Liver (tissue), 9 donors: ENCODE results near the gene CRTAP. TPM values are rescaled to one million over a fixed set of nuclear protein-coding genes. Genes with fewer than 3 reads are reported as not detected.

Experiments
- DNase-seq: peaks from one replicate; pipeline ENCODE4 v3.0.0-alpha.2; 2017; ENCODE audit warnings: low spot score
- H3K27ac ChIP-seq, 2 donors: one replicate each; pipeline ENCODE4 v1.7.0; 2013; ENCODE audit warnings: inconsistent platforms in 2 of 2, low read length in 2 of 2, control low read depth in 1 of 2, low read depth in 1 of 2, mild to moderate bottlenecking in 1 of 2
- H3K27me3 ChIP-seq, 4 donors: one replicate each; pipeline versions ENCODE4 v1.6.1 to v1.7.0; 2013; ENCODE audit warnings: low read length in 3 of 4, inconsistent platforms in 1 of 4, mild to moderate bottlenecking in 1 of 4, moderate library complexity in 1 of 4; ENCODE audit not compliant: control insufficient read depth in 4 of 4, insufficient read depth in 4 of 4
- H3K36me3 ChIP-seq, 4 donors: one replicate each; pipeline versions ENCODE4 v1.6.1 to v1.7.0; 2013; ENCODE audit warnings: low read length in 3 of 4, mild to moderate bottlenecking in 3 of 4, low read depth in 1 of 4, moderate library complexity in 1 of 4; ENCODE audit not compliant: control insufficient read depth in 4 of 4, insufficient read depth in 3 of 4
- H3K4me1 ChIP-seq, 4 donors: one replicate each; pipeline versions ENCODE4 v1.6.1 to v1.7.0; 2013; ENCODE audit warnings: low read length in 3 of 4, mild to moderate bottlenecking in 3 of 4, moderate library complexity in 1 of 4; ENCODE audit not compliant: control insufficient read depth in 4 of 4, insufficient read depth in 4 of 4
- H3K4me3 ChIP-seq, 3 donors: one replicate each; pipeline versions ENCODE4 v1.6.1 to v1.7.0; 2013; ENCODE audit warnings: low read length in 3 of 3, control low read depth in 1 of 3, low read depth in 1 of 3, mild to moderate bottlenecking in 1 of 3
- H3K9ac ChIP-seq, 2 donors: one replicate each; pipeline ENCODE4 v1.7.0; 2013; ENCODE audit warnings: low read length in 2 of 2, mild to moderate bottlenecking in 2 of 2, moderate library complexity in 2 of 2, control low read depth in 1 of 2, low read depth in 1 of 2
- H3K9me3 ChIP-seq, 4 donors: one replicate each; pipeline versions ENCODE4 v1.6.1 to v1.7.0; 2013; ENCODE audit warnings: low read length in 3 of 4; ENCODE audit not compliant: control insufficient read depth in 4 of 4
- CTCF ChIP-seq: fragments of 150-350 bp; IDR thresholded peaks from 2 replicates; pipeline ENCODE4 v1.5.1; 2017; ENCODE audit warnings: improper control_type of control experiment, low read depth, low read length; ENCODE audit not compliant: missing input control
- EGR1 ChIP-seq, 2 donors: IDR thresholded peaks; 2 replicates each; pipeline ENCODE4 v1.6.1; 2016 to 2018; ENCODE audit warnings: antibody characterized with exemption in 2 of 2, low read depth in 2 of 2
- FOXA1 ChIP-seq: IDR thresholded peaks from 2 replicates; pipeline ENCODE4 v1.6.1; 2016; ENCODE audit warnings: antibody characterized with exemption
- FOXA2 ChIP-seq: IDR thresholded peaks from 2 replicates; pipeline ENCODE4 v1.6.1; 2016; ENCODE audit warnings: antibody characterized with exemption
- GABPA ChIP-seq, 2 donors: IDR thresholded peaks in 1 of 2; conservative IDR thresholded peaks in 1 of 2; 2 replicates each; pipeline ENCODE4 v1.6.1; 2016; ENCODE audit warnings: antibody characterized with exemption in 2 of 2, mild to moderate bottlenecking in 1 of 2, moderate library complexity in 1 of 2
- HNF4A ChIP-seq, 2 donors: conservative IDR thresholded peaks; 2 replicates each; pipeline ENCODE4 v1.6.1; 2016; ENCODE audit warnings: antibody characterized with exemption in 2 of 2, mild to moderate bottlenecking in 2 of 2
- HNF4G ChIP-seq: IDR thresholded peaks from 2 replicates; pipeline ENCODE4 v1.6.1; 2016; ENCODE audit warnings: antibody characterized with exemption
- JUND ChIP-seq, 2 donors: IDR thresholded peaks; 2 replicates each; pipeline ENCODE4 v1.6.1; 2016; ENCODE audit warnings: antibody characterized with exemption in 2 of 2
- RAD21 ChIP-seq, 2 donors: IDR thresholded peaks; 2 replicates each; pipeline ENCODE4 v1.6.1; 2016; ENCODE audit warnings: antibody characterized with exemption in 2 of 2, mild to moderate bottlenecking in 2 of 2
- REST ChIP-seq: IDR thresholded peaks from 2 replicates; pipeline ENCODE4 v1.6.1; 2016; ENCODE audit warnings: antibody characterized with exemption, mild to moderate bottlenecking
- RXRA ChIP-seq, 2 donors: IDR thresholded peaks; 2 replicates each; pipeline ENCODE4 v1.6.1; 2017 to 2018; ENCODE audit warnings: antibody characterized with exemption in 2 of 2, mild to moderate bottlenecking in 1 of 2
- SP1 ChIP-seq: IDR thresholded peaks from 2 replicates; pipeline ENCODE4 v1.6.1; 2018; ENCODE audit warnings: antibody characterized with exemption, mild to moderate bottlenecking
- TAF1 ChIP-seq: conservative IDR thresholded peaks from 2 replicates; pipeline ENCODE4 v1.6.1; 2016; ENCODE audit warnings: antibody characterized with exemption, mild to moderate bottlenecking
- YY1 ChIP-seq: IDR thresholded peaks from 2 replicates; pipeline ENCODE4 v1.6.1; 2016; ENCODE audit warnings: antibody characterized with exemption, mild to moderate bottlenecking
- WGBS: extraction: QIAGEN DNeasy Blood & Tissue Kit; methylation state at CpG from one replicate; pipeline ENCODE4 v1.1.7; 2013; 5-methylcytosine and 5-hydroxymethylcytosine counted together
- polyA plus RNA-seq, 2 donors: library from polyadenylated mRNA; stranded (reverse) in 1 of 2; unstranded in 1 of 2; fragments of 200-250 nt in 1 of 2; fragments of >200 nt in 1 of 2; fragmentation: Nextera tagmentation in 1 of 2; extraction: Ambion mirVana in 1 of 2; gene quantifications; one replicate each; pipeline versions ENCODE4 v1.2.1 to v1.2.3, GENCODE V29; 2013 to 2015
- total RNA-seq, 2 donors: library from RNA; depleted of rRNA; stranded (reverse); fragments of >200 nt; gene quantifications; one replicate each; pipeline ENCODE4 v1.2.3, GENCODE V29; 2014
- TF ChIP-seq, protein P1 (sequence below): IDR thresholded peaks from 2 replicates; pipeline ENCODE4 v1.6.1; 2016; ENCODE audit warnings: antibody characterized with exemption
- TF ChIP-seq, protein P2 (sequence below): IDR thresholded peaks from 2 replicates; pipeline ENCODE4 v1.6.1; 2016; ENCODE audit warnings: antibody characterized with exemption
- TF ChIP-seq, protein P3 (sequence below): IDR thresholded peaks from 2 replicates; pipeline ENCODE4 v1.6.1; 2016; ENCODE audit warnings: antibody characterized with exemption
- donor health status: healthy.
- donor health status: healthy.
- donor health status: healthy.
- donor health status: healthy.
- donor health status: healthy.

Gene CRTAP
- total and polyA plus RNA-seq, 4 donors, result 26.5 to 47.6 (median 38.5) TPM

- no peak overlapping the region for H3K27ac ChIP-seq
- H3K9me3 ChIP-seq, result no peaks in the 10 kb centered on the region
- WGBS, result 69% methylated on average over 3 of the region's 3 CpGs
- H3K9ac ChIP-seq, result no peak overlapping the region
- DNase-seq, result no peak
- H3K36me3 ChIP-seq, result peaks cover 0 to 14% (median 3%) of the 10 kb centered on the region in 4 donors
- H3K27me3 ChIP-seq, result no peaks in the 10 kb centered on the region
- no peak overlapping the region for H3K4me3 ChIP-seq
- peaks cover 0 to 13% (median 6%) of the 10 kb centered on the region in 4 donors for H3K4me1 ChIP-seq
- no peak for TF ChIP-seq SP1
- TF ChIP-seq, protein P1, sequence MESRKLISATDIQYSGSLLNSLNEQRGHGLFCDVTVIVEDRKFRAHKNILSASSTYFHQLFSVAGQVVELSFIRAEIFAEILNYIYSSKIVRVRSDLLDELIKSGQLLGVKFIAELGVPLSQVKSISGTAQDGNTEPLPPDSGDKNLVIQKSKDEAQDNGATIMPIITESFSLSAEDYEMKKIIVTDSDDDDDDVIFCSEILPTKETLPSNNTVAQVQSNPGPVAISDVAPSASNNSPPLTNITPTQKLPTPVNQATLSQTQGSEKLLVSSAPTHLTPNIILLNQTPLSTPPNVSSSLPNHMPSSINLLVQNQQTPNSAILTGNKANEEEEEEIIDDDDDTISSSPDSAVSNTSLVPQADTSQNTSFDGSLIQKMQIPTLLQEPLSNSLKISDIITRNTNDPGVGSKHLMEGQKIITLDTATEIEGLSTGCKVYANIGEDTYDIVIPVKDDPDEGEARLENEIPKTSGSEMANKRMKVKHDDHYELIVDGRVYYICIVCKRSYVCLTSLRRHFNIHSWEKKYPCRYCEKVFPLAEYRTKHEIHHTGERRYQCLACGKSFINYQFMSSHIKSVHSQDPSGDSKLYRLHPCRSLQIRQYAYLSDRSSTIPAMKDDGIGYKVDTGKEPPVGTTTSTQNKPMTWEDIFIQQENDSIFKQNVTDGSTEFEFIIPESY, result no peak
- no peak for TF ChIP-seq CTCF
- no peak for TF ChIP-seq HNF4G
- TF ChIP-seq, protein P2, sequence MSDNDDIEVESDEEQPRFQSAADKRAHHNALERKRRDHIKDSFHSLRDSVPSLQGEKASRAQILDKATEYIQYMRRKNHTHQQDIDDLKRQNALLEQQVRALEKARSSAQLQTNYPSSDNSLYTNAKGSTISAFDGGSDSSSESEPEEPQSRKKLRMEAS, result no peak
- TF ChIP-seq, protein P3, sequence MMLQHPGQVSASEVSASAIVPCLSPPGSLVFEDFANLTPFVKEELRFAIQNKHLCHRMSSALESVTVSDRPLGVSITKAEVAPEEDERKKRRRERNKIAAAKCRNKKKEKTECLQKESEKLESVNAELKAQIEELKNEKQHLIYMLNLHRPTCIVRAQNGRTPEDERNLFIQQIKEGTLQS, result no peak
- no peak for TF ChIP-seq HNF4A (conservative IDR thresholded peaks at IDR 0.05)
- no peak for TF ChIP-seq RAD21 (IDR thresholded peaks at IDR 0.05)
- TF ChIP-seq EGR1 (IDR thresholded peaks at IDR 0.05; ENCODE audit: low read depth in 2 of 2), result no peak
- TF ChIP-seq YY1, result no peak
- TF ChIP-seq FOXA2, result no peak
- TF ChIP-seq TAF1, result no peak
- no peak for TF ChIP-seq REST
- TF ChIP-seq RXRA (IDR thresholded peaks at IDR 0.05), result no peak
- TF ChIP-seq JUND (IDR thresholded peaks at IDR 0.05), result no peak
- TF ChIP-seq FOXA1, result no peak
Measured at GRCh38 chr3:33119891-33120290, 6.1 kb downstream of the CRTAP start.

GRCh38 chr3:33122991-33123390, 9.2 kb downstream of the CRTAP start:
- TF ChIP-seq EGR1 (IDR thresholded peaks at IDR 0.05; ENCODE audit: low read depth in 2 of 2), result no peak
- TF ChIP-seq, protein P1, result no peak
- no peak for TF ChIP-seq YY1
- TF ChIP-seq RAD21 (IDR thresholded peaks at IDR 0.05), result no peak
- TF ChIP-seq HNF4A (conservative IDR thresholded peaks at IDR 0.05), result no peak
- TF ChIP-seq FOXA1, result no peak
- TF ChIP-seq GABPA (IDR thresholded peaks at IDR 0.05 in 1 of 2, conservative IDR thresholded peaks at IDR 0.05 in 1 of 2), result no peak
- DNase-seq, result no peak
- Histone ChIP-seq H3K27me3 (no peaks in the 10 kb centered on the region), H3K27ac (no peak overlapping the region), H3K4me1 (no peaks in the 10 kb centered on the region), H3K36me3 (peaks cover 1 to 22% (median 14%) of the 10 kb centered on the region in 4 donors), H3K9ac (no peak overlapping the region), H3K9me3 (no peaks in the 10 kb centered on the region), H3K4me3 (no peak overlapping the region)
- 94% methylated on average over 5 of the region's 5 CpGs for WGBS
